HG03108 (cell line): Measurements from ENCODE around the gene SERPINA12.
"Not testable (repeated sequence)": the region's sequence is repeated elsewhere in the genome, so short reads cannot be mapped to it uniquely, and the experiment has no call there.

Experiments
- ATAC-seq: cut with Tn5 transposase; IDR thresholded peaks from one replicate; pipeline ENCODE4 v1.9.1; 2021; ENCODE audit warnings: moderate library complexity; ENCODE audit not compliant: unreplicated experiment

SERPINA12 gene

DNA sequence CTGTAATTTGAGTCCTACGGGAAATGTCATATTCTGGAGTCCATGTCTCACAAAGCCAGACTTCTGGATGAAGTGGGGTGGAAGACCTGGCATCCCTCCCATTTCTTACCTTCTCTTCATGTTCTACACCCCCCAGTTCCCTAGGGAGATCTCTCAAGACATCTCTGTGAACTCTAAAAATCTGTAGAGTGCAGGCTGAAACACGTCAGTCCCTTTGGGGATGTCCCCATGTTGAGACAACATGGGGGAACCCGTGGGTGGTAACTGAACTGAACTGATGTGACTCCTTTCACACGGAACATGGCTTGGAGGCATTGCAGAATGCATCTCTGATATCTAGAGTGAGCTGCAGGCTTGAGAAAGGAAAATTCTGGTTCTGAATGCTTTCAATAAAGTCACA is 15.2 kb downstream of the SERPINA12 start:
- ATAC-seq = no peak

- no peak for ATAC-seq
Observed at GRCh38 chr14:94491511-94491910, 17.8 kb downstream of the SERPINA12 start.

DNA sequence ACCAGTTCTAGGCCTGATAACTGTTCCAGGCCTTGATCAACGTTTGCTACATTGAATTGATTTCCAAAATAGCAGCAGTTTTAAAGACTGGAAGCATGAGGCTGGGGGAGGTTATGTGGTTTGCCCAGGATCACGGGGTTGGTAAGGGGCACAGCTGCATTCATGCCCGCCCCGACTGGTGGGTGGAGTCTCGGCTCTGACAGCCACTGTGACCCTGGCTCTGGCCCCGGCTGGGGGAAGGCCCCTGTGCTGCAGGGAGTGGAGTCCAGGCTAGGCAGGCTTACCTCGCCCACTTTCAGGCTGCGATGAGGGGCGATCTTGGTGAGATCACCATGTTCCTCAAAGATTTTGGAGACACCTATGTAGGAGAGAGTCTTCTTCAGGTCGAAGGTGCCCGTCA is 19.9 kb downstream of the SERPINA12 start:
- no peak for ATAC-seq

DNA sequence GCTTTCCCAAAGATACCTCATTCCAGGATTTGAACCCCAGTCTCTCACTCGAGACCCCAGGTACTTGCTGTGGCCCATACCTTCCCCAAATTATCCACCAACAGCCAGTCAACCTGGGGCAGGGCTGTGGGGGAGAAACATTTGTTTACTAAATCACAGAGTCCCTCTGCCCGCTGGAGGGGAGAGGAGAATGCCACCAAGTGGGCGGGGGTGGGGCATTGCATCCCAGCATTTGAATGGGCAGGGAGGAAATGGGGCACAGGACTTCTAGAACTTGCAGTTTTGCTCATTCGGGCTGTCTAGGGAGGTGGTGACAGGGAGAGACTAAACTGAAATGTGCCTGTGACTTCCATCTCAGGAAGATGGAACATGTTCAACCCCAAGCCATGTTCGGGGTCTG is 22.4 kb downstream of the SERPINA12 start:
- ATAC-seq = no peak

DNA sequence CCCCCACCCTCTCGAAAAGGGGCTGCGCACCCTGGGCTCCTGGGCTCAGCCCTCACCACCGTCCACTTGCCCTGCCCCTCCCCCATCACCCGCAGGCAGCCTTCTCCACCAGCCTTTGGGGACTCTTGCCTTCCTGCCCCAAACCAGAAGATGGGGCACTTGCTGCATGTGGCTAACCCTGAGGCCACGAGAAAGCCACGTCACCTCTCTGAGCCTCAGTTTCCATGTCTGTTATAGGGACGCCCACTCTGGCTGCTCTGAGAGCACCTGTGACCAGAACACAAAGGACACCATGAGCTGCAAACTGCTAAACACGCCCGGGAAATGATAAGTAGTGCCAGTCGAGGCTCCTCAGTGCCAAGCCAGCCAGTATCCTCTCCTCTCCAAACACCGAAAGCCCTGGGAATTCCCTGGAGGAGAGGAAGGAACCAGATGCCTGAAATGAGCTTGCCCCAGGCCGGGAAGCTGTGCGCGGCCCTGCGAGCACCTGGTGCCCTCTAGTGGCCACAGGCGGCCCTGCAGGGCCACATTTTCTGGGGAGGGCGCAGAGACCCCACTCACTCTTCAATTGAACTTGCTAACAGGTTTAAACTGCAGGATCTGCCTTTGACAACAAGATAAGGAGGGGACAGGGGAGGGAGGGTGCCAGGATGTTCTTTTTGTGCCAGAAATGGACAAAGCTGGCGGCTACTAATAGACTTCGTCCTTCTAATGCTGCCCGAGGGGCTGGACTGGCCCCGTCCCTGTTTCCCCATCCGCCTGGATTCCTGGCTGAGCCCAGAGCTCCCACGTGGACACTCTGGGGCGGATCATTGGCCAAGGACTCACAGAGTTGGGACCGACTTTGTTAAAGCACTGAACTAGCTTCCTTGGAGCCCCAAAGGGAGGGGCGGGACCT is 23.1 kb downstream of the SERPINA12 start:
- ATAC-seq = no peak

DNA sequence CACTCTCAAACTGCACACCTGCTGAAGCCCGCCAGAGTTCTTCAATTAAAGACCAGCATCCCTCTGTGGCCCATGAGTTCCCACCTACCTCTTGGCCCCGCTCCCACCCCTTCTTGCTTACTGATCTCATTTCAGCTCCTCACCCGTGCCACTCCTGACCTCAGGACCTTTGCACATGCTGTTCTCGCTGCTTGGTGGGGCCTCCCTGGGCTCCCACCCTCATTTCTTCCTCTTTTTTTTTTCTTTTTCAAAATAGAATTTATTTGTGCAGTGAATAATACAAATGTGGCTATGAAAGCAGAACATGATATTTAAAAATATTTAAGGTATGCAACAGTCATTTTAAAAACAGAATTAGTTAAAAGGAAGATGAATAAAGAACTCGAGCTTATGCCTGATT is 24.8 kb downstream of the SERPINA12 start:
- ATAC-seq = no peak

- no peak for ATAC-seq
Observed at GRCh38 chr14:94483729-94484275, 25.5 kb downstream of the SERPINA12 start.

DNA sequence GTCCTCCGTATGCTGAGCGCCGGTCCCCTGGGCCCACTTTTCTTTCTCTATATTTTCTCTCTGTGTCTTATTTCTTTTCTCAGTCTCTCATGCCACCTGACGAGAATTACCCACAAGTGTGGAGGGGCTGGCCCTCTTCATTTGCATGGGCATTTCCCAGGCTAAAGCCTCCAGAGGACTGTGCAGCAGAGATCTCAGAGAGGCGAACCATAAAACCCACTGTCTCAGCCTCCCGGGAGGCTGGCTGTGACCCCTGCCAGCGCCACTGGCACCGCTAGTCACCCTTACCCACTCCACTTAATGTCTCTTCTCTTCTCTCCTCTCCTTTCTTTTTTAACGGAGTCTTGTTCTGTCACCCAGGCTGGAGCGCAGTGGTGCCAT is 26.2 kb downstream of the SERPINA12 start:
- peak; percentile 56 for ATAC-seq

DNA sequence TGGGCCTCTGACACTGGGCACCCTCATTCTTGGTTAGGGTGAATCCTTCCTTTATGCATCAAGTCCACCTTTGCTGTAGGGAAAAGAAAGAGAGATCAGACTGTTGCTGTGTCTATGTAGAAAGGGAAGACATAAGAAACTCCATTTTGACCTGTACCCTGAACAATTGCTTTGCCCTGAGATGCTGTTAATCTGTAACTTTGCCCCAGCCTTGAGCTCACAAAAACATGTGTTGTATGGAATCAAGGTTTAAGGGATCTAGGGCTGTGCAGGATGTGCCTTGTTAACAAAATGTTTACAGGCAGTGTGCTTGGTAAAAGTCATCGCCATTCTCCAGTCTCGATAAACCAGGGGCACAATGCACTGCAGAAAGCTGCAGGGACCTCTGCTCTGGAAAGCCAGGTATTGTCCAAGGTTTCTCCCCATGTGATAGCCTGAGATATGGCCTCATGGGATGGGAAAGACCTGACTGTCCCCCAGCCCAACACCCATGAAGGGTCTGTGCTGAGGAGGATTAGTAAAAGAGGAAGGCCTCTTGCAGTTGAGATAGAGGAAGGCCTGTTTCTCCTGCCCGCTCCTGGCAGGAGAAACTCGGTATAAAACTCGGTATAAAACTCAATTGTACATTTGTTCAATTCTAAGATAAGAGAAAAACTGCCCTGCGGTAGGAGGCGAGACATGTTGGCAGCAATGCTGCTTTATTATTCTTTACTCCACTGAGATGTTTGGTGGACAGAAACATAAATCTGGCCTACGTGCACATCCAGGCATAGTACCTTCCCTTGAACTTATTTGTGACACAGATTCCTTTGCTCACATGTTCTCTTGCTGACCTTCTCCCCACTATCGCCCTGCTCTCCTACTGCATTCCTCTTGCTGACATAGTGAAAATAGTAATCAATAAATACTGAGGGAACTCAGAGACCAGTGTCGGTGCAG is 26.9 kb downstream of the SERPINA12 start:
- not testable (repeated sequence) for ATAC-seq

GRCh38 chr14:94481468-94482131 is 27.7 kb downstream of the SERPINA12 start:
- no peak for ATAC-seq

DNA sequence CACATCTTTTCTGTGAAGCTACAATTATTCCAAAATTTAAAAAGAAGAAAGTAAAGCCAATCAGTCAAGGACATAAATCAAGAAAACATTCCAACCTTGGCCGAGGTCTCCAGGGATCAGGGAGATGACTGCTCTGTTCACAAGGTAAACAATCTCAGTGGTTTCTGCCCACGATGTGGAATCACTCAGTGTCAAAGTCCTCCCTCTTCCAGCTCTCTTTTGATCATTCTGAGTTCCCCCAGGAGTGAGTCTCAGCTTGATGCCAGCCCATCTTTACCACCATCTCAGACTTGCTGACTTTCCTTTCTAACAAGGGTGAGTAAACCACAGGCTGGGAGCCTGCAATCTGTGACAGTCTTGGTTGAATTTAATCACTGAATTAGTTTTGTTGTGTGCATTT is 28.5 kb downstream of the SERPINA12 start:
- no peak for ATAC-seq

GRCh38 chr14:94478420-94478819 is 30.8 kb downstream of the SERPINA12 start:
- ATAC-seq = no peak

DNA sequence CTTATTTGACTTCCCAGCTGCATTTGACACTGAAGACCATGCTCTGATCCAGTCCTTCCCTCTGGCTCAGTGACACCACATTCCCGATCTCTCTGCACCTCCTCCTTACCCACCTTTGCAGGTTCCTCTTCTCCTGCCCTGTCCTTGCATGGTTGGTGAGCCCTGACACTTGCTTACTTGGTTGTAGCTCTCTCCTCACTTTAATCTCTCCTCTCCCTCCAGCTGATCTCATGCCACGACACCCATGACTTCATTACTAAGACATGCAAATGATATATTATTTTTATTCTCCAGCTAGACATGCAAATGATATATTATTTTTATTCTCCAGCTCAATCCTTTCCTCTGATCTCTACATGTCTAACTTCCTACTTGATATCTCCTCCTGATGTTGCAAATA is 33.2 kb downstream of the SERPINA12 start, which contains the start of gene SERPINA9:
Gene SERPINA9, minus strand, starts transcription at position 175 of the 400 bp plus-strand sequence. CDS start 6,357 bp downstream, outside the sequence.
- no peak for ATAC-seq

DNA sequence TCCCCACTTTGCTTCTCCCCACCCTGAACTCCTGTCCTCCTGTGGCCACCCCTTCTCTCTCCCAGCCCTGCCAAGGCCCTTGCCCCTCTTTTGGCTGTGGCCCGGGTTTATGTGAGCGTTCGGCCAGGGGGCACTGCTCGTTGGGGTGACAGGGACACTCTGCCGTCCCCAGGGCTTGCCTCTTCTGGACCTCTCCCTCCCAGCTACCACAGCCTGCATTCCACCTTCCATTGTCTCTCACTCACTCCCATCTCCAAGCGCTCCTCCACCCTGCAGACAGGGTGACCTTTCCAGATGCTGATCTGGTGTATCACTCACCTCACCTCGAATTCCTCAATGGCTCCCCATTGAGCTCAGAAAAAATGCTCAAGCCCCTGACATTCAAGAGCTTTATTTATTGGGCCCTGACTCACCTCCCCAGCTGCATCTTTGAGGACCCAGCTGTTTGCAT is 34.7 kb downstream of the SERPINA12 start:
- no peak for ATAC-seq

DNA sequence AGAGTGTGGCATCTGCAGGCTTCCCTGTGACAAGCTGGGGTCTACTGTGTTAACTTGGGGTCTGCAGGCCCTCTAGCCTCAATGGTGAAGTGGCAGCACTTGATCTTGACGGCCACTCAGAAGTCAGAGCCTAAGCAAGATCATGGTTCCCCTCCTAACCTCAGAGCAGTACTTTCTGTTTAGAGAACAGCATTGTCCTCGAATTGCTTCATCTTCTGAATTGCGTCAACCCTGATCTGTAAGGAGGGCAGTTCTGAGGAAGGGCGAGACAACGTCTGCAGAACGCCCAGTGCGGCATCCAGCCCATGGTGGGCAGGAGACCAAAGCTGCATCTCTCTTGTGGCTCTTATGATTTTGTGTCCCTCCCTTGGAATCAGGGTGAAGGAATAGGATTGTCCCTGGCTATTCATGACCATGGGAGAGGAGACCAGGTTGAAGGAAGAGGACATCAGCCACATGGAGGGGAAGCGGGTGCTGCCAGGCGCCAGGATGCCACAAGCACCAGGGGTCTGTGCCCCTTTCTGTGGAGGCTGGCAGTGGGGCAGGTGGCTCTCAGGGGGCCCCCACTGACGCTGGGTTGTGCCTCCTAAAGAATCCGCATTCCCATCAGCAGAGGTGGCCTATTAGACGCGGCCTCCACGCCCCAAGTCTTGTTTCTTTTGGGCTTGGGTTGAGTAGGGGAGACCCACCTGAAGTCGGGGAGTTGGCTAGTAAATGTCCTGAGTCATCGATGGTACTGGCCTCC is 35.4 kb downstream of the SERPINA12 start:
- no peak for ATAC-seq

DNA sequence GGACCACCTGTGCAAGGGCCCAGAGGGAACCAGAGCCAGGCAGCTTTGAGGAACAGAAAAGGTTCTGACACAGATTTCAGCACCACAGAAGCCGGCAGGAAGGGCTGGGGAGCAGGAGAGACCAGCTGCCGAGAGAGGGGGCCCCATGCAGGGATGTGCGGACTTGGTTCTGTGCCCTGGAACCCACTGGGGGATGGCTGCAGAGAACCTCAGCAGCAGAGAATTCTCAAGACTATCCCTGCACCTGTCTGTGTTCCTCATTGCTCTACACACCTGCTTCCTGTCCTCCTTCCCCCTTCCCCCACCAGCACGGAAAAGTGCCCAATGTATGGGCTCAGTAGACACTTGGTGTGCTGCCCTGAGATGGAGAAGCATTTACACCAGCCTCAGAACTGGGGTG is 36.4 kb downstream of the SERPINA12 start:
- ATAC-seq = no peak

GRCh38 chr14:94471045-94471444 is 38.2 kb downstream of the SERPINA12 start:
- no peak for ATAC-seq

DNA sequence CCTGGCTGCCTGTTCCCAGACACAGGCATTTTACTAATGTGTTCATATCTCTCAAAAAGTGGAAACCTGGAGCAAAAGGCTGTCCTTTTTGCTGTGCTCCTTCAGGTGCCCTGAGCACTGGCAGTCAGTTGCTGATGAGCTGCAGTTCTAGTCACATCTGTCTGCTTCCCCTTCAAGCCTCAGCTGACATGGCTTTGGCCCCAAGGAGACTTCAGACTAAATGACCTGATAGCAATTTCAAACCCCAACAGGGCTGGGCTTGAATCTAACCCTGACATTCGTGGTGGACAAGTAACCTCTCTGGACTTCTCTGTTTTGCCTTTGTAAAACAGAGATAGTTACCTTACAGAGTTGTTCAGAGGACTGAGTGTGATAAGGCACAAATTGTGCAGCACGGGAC is 39.0 kb downstream of the SERPINA12 start:
- no peak for ATAC-seq

- no peak for ATAC-seq
Observed at GRCh38 chr14:94469261-94469660, 40.0 kb downstream of the SERPINA12 start.
